ENCODE results near the gene SLCO1A2. TPM values are rescaled to one million over a fixed set of nuclear protein-coding genes. Genes with fewer than 3 reads are reported as not detected.

Gene SLCO1A2
- total RNA-seq, 6 experiments from 2014 or later, result 0.06 to 19.8 (median 3.2) TPM; not detected in 1

DNA sequence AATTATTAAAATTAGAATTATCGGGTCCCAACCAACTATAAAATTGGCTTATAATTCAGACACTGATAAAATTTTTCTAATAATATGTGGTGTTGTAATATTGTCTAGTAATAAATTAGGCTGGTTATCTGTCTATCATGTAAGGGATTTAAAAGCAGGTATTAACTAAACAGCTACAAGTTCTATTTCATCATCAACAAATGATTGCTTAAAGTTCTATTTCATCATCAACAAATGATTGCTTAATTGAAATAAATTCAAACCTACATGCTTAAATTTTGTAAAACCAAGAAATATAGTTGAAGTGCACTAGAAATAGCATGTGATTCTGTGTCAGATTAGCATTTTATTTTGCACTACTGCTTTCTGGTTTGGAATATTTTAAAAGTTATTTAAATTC is 34.1 kb downstream of the SLCO1A2 start:
- intact Hi-C loops (cut with DNase I), result no loop called here
- peak in 2 of 4 donors; percentile 57 to 70 for ATAC-seq
- Histone ChIP-seq H3K27ac (no peak overlapping the region), H3K36me3 (no peaks in the 10 kb centered on the region), H3K27me3 (no peaks in the 10 kb centered on the region), H3K4me1 (peaks cover 0 to 16% (median 4%) of the 10 kb centered on the region in 4 donors), H3K4me3 (no peak overlapping the region), H3K9me3 (no peaks in the 10 kb centered on the region)
- DNase-seq, result no peak
- WGBS (ENCODE audit: insufficient coverage, low coverage, low lambda C conversion rate, missing lambda C conversion rate), result 53% methylated on average over 1 of the region's 1 CpG
- TF ChIP-seq, protein P1, sequence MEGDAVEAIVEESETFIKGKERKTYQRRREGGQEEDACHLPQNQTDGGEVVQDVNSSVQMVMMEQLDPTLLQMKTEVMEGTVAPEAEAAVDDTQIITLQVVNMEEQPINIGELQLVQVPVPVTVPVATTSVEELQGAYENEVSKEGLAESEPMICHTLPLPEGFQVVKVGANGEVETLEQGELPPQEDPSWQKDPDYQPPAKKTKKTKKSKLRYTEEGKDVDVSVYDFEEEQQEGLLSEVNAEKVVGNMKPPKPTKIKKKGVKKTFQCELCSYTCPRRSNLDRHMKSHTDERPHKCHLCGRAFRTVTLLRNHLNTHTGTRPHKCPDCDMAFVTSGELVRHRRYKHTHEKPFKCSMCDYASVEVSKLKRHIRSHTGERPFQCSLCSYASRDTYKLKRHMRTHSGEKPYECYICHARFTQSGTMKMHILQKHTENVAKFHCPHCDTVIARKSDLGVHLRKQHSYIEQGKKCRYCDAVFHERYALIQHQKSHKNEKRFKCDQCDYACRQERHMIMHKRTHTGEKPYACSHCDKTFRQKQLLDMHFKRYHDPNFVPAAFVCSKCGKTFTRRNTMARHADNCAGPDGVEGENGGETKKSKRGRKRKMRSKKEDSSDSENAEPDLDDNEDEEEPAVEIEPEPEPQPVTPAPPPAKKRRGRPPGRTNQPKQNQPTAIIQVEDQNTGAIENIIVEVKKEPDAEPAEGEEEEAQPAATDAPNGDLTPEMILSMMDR (IDR thresholded peaks at IDR 0.05), result no peak
- TF ChIP-seq POLR2A (IDR thresholded peaks at IDR 0.05), result no peak

DNA sequence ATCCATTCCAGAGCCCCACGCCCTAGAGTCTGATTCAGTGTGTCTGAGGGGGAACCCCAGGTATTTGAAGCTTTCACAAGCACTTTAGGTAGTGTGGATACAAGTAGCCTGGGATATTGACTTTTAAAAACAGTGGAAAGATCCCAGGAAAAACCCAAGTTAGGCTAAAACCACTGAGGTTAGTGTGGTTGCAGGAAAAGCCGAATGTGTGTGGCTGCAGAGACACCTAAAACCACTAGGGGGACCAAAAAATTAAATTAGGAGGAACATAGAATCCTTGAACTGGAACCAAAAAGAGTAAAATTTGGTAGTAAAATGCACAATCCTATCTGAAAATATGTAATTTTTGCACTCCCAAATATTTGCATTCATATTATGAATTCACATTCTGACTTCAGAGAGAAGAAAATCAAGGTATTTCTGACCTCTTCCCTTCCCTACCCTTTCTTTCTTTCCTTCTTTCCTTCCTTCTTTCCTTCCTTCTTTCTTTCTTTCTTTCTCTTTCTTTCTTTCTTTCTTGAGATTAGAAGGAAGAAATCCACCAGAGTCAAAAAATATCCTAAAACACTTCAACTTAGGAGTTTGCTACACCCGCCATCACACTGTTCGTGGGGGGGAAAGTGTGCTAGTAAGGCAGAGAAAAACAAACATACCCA is 37.8 kb downstream of the SLCO1A2 start:
- no peak overlapping the region for H3K4me3 ChIP-seq
- no peaks in the 10 kb centered on the region for H3K36me3 ChIP-seq
- intact Hi-C loops (cut with DNase I), result no loop called here
- no peaks in the 10 kb centered on the region for H3K27me3 ChIP-seq
- 64% methylated on average over 4 of the region's 4 CpGs for WGBS (ENCODE audit: insufficient coverage, low coverage, low lambda C conversion rate, missing lambda C conversion rate)
- no peaks in the 10 kb centered on the region for H3K9me3 ChIP-seq
- ATAC-seq (peak; percentile 68 to 73 (median 71)), DNase-seq (no peak)
- no peak for TF ChIP-seq POLR2A (IDR thresholded peaks at IDR 0.05)
- TF ChIP-seq, protein P1 (IDR thresholded peaks at IDR 0.05), result peak; percentile 52 to 74 (median 68)
- H3K4me1 ChIP-seq, result peaks cover 0 to 16% (median 4%) of the 10 kb centered on the region in 4 donors
- no peak overlapping the region for H3K27ac ChIP-seq

DNA sequence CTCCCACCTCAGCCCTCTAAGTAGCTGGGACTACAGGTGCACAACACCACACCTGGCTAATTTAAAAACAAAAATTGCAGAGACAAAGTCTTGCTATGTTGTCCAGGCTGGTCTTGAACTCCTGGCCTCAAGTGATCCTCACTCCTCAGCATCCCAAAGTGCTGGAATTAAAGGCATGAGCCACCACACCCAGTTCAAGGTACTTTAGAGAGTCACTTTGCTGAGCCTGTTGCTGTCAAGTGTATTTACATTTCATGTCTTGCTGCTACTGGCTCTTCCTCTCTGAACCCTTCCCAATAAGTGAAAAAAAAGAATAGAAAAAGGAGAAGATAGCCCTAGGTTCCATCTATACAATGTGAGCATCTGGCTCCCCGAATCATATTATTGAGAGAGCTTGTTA is 38.4 kb downstream of the SLCO1A2 start:
- Histone ChIP-seq H3K9me3 (no peaks in the 10 kb centered on the region), H3K4me1 (peaks cover 0 to 15% (median 4%) of the 10 kb centered on the region in 4 donors), H3K27me3 (no peaks in the 10 kb centered on the region), H3K36me3 (no peaks in the 10 kb centered on the region), H3K27ac (no peak overlapping the region), H3K4me3 (no peak overlapping the region)
- TF ChIP-seq, protein P1 (IDR thresholded peaks at IDR 0.05), result no peak
- no peak for TF ChIP-seq POLR2A (IDR thresholded peaks at IDR 0.05)
- ATAC-seq (no peak), DNase-seq (no peak)
- 73% methylated on average over 1 of the region's 1 CpG for WGBS (ENCODE audit: insufficient coverage, low coverage, low lambda C conversion rate, missing lambda C conversion rate)
- intact Hi-C loops (cut with DNase I), result no loop called here

DNA sequence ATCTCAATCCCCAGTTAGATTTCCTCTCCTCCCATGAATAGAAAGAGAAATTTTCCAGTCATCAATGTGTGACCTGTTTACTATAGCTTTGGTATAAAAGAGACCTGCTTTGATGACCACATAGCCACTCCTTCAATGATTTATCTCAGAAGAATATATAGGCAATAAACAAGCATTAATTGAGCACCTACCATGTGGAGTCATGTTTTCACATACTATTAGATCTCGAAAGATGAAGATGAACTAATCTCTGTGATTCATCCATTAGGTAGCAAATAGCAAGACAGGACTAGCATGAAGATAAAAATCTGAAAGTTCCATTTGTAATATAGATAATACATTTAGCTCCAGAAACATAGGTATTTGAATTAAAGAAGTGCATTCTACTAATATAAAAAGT is 40.5 kb downstream of the SLCO1A2 start:
- TF ChIP-seq POLR2A (IDR thresholded peaks at IDR 0.05), result no peak
- TF ChIP-seq, protein P1 (IDR thresholded peaks at IDR 0.05), result no peak
- Histone ChIP-seq H3K27me3 (no peaks in the 10 kb centered on the region), H3K36me3 (no peaks in the 10 kb centered on the region), H3K27ac (no peak overlapping the region), H3K4me3 (no peak overlapping the region), H3K9me3 (no peaks in the 10 kb centered on the region), H3K4me1 (no peaks in the 10 kb centered on the region)
- DNase-seq (no peak), ATAC-seq (no peak)
- intact Hi-C loops (cut with DNase I), result no loop called here
- WGBS (ENCODE audit: insufficient coverage, low coverage, low lambda C conversion rate, missing lambda C conversion rate), result 91% methylated on average over 1 of the region's 1 CpG

Data from right lobe of liver (tissue), 6 donors.